ENCODE measurements around the gene CATSPERB.
"Not testable (repeated sequence)": the region's sequence is repeated elsewhere in the genome, so short reads cannot be mapped to it uniquely, and the experiment has no call there.

Gene CATSPERB

DNA sequence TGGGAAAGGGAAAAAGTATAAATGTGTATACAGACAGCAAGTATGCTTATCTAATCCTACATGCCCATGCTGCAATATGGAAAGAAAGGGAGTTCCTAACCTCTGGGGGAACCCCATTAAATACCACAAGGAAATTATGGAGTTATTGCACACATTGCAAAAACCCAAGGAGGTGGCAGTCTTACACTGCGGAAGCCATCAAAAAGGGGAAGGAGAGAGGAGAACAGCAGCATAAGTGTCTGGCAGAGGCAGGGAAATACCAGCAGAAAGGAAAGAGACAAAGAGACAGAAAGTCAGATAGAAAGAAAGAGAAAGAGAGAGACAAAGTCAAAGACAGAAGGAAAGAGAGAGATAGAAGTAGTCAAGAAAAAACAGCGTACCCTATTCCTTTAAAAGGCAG is 64.8 kb downstream of the CATSPERB start:
- peak; percentile 80 to 90 (median 85) for DNase-seq

GRCh38 chr14:91660790-91661189 is 71.1 kb downstream of the CATSPERB start:
- no peak for DNase-seq

DNA sequence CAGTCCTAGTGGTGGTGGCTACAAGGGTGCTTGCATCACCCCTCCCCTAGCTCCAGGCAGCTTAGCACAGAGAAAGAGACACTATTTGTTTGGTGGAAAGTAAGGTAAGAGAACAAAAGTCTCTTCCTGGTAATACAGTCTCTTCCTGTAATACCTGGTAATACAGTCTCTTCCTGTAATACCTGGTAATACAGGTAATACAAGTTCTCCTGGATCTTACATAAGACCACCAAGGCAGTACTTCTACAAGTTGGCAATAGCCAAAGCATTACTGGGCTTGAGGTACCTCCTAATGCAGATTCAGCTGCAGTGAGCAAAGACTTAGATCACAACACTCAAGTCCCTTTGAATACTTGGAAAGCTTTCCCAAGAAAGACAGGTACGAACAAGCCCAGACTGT is 77.0 kb downstream of the CATSPERB start:
- no peak for DNase-seq

GRCh38 chr14:91653451-91653850 is 78.4 kb downstream of the CATSPERB start:
- peak; percentile 54 to 62 (median 59) for DNase-seq

GRCh38 chr14:91649930-91650329 is 82.0 kb downstream of the CATSPERB start:
- DNase-seq, result peak; percentile 49 to 72 (median 67)

GRCh38 chr14:91647856-91648255 is 84.0 kb downstream of the CATSPERB start:
- peak; percentile 50 to 81 (median 81) for DNase-seq

GRCh38 chr14:91636604-91637003 is 95.3 kb downstream of the CATSPERB start:
- DNase-seq, result peak in 1 of 3 donors; percentile 22

DNA sequence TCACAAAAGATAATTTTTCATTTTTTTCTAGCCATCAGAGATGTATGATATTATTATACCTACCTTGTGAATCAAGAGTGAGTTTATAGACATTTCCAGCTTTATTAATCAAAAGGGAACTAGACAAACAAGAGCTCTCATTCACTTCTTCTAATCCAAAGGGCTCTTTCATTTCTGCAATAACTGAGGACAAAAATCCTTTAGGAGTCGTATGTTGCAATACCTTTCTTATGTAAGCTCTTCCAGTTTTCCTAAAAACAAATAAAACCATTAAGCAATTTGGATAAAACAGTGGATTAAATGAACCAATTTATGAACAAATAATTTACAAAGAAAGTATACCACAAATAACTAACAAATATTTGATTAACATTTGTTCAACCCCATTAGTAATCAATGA is 107.1 kb downstream of the CATSPERB start:
- DNase-seq, result no peak

GRCh38 chr14:91614187-91614586 is 117.7 kb downstream of the CATSPERB start:
- DNase-seq, result no peak

DNA sequence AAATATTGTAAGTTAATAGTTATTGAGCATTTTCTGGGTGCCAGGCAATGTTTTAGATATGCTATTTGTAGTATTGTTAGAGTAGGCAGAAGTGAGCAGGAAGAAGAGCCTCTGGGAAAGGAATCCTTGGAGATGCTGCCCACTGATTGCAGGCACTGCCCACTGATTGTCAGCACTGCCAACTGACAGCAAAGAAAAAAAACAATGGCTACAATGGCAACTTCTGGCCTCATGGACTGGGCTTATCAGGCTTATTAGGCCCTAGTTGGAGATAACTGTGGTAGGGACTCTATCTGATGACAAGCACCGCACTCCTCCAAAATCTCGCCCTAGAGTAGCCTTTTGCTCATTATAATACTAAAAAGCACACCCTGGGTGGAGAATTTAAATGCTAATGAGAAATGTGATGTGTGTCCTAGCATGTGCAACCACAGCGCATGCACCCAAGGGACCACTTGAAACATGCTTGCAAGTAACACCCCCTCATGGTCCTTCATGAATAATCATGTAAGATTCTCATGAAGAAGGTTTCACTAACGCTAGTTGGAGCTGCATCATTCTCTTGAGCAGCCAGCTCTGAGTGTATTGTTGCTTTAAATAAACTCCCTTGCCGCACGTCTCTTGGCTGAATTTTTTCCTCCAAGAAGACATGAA is 118.3 kb downstream of the CATSPERB start:
- no peak for DNase-seq

GRCh38 chr14:91611528-91611927 is 120.4 kb downstream of the CATSPERB start:
- no peak for DNase-seq

GRCh38 chr14:91609161-91609560 is 122.7 kb downstream of the CATSPERB start:
- DNase-seq, result no peak

GRCh38 chr14:91607322-91608047 is 124.4 kb downstream of the CATSPERB start:
- DNase-seq, result no peak

DNA sequence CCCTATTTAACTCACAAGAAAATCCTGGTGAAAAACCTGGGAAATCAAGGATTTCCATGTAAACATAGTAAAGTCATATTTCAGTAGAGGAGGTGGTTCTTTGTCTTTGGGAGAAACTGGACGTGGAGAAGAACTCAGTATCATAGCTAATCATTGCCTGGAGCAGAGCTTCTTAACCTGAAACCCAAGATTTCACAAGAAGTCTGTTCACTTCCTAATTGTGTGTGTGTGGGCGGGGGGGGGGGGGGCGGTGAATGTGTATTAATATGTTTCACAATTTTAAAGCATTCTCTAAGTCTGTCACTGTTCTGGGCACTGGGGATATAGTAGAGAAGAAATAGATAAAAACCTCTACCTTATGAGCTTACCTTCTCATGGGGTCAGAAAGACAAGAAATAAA is 125.0 kb downstream of the CATSPERB start:
- peak; percentile 66 to 83 (median 71) for DNase-seq

DNA sequence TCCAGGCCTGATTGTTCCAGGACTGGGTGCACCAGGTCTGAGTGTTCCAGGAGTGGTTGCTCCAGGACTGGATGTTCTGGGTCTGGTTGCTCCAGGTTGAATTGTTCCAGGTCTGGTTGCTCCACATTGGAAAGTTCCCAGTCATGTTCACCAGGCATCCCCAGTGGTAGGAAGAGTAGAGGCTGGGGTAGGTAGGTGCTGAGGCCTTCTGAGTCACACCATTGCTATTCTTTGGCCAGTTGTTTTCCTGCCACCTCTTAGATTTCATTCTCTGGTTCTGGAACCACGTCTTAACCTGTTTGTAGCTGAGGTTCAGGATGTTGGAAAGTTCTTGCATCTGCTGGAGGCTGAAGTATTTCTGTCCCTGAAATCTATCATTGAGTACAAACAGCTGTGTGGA is 127.3 kb downstream of the CATSPERB start:
- not testable (repeated sequence) for DNase-seq

- no peak for DNase-seq
Measured at GRCh38 chr14:91599994-91600393, 131.9 kb downstream of the CATSPERB start.

- DNase-seq, result no peak
Measured at GRCh38 chr14:91595736-91596135, 136.2 kb downstream of the CATSPERB start.

GRCh38 chr14:91593957-91594356 is 137.9 kb downstream of the CATSPERB start:
- not testable (repeated sequence) for DNase-seq

GRCh38 chr14:91586410-91586809 is 145.5 kb downstream of the CATSPERB start:
- DNase-seq, result no peak

DNA sequence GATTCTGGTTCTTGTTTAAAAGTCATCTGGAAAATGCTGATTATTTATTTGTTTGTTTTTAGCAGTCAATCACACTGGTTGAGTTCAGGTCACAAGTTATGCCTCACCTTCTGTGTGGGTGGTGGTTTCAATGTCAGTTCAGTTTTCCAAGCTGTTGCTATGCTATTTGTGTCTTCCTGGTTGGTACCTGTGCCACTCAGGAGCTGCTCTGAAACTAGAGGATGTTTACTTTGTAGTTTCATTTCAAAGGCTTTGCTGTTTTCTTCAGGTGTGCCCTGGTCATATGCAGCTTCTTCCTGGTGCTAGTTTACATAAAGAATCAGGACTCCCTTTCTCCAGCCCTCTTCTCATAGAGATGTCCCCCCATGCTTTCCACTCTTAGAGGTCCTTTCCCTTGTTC is 146.0 kb downstream of the CATSPERB start:
- no peak for DNase-seq

GRCh38 chr14:91582761-91583160 is 149.1 kb downstream of the CATSPERB start:
- DNase-seq, result no peak

GRCh38 chr14:91580876-91581577 is 150.9 kb downstream of the CATSPERB start:
- no peak for DNase-seq

DNA sequence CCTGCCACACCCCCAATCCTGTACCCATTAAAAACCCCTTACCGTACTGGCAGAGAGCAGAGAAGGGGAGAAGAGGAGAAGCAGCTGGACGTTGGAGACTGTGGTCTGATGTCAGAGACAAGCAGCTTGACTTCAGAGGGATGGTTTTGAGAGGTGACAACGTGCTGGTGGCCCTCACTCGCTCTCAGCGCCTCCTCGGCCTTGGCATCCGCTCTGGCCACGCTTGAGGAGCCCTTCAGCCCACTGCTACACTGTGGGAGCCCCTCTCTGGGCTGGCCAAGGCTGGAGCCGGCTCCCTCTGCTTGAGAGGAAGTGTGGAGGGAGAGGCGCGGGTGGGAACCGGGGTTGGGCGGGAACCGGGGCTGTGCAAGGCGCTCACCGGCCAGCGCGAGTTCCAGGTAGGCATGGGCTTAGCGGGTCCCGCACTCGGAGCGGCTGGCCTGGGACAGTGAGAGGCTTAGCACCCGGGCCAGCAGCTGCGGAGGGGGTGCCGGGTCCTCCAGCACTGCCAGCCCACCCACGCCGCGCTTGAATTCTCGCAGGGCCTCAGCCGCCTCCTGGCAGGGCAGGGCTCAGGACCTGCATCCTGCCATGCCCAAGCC is 154.2 kb downstream of the CATSPERB start:
- DNase-seq, result no peak

All from suppressor macrophage treated with lipopolysaccharide for 1 hour (primary cell).